Brain microvascular endothelial cell (primary cell): ENCODE data around the gene LDAF1.

Experiments
- DNase-seq: peaks from one replicate; pipeline ENCODE4 v3.0.0-alpha.2; 2020
- H3K27ac ChIP-seq: fragments of 250-450 bp; sonication (Bioruptor Pico); 2 replicates; pipeline ENCODE4 v1.5.1; 2020; ENCODE audit warnings: mild to moderate bottlenecking, moderate library complexity
- H3K27me3 ChIP-seq: fragments of 250-450 bp; sonication (Bioruptor Pico); replicated peaks from 2 replicates; pipeline ENCODE4 v1.5.1; 2020; ENCODE audit warnings: mild to moderate bottlenecking
- H3K36me3 ChIP-seq: fragments of 250-450 bp; sonication (Bioruptor Pico); replicated peaks from 2 replicates; pipeline ENCODE4 v1.5.1; 2020; ENCODE audit warnings: mild to moderate bottlenecking
- H3K4me3 ChIP-seq: 2 replicates; pipeline ENCODE4 v1.5.1; 2011; ENCODE audit warnings: low read depth, mild to moderate bottlenecking, control low read depth, low read length, moderate library complexity
- in situ Hi-C: cut with HindIII; loops from 2 replicates; pipeline ENCODE4 v1.10.0; 2017; ENCODE audit warnings: low sequenced_read_pairs, low pct_ligation_motif_present
- TF ChIP-seq, protein P1 (sequence below): IDR thresholded peaks from 2 replicates; pipeline ENCODE4 v1.5.1; 2011; ENCODE audit warnings: low read depth, mild to moderate bottlenecking, moderate library complexity, low read length, control low read depth, inconsistent platforms; ENCODE audit errors: missing control alignments

The LDAF1 gene

DNA sequence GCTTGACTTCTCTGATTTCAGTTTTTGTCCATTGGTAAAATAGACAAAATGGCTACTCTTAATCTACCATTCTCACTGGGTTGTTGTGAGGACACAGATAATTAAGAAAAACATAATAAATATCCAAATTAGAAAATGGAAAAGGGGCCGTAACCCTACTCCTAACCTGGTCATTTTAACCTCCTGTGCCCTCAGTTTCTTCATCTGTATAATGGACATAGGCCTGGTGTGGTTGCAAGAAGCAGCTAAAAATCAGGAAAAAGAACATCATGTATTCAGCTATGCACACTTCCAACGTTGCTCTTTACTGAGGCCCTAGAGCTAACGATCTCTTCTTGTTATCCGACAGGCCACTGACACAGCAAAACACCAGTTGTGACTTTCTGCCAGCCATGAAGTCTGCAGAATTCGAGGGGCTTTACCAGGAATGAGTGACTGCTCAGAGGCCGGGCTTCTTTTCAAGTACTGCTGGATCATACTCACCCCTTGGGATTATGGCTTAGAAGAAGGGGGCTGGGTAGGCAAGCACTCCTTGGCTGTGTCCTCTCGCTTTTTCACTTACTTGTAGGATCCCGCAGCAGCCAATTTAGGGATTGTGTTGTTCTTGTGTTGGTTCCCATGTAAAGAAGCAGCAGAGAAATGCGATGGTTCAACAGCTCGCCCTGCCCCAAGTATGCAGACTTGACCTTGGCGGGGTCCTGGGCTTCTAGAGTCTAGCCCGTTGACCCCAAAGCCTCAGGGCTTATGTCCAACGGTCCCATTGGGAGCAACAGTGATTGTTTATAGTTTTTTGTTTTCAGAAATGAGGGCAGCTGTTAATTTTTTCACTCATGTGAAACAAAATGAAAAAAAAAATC is 20.9 kb downstream of the LDAF1 start:
- H3K27me3 ChIP-seq = no peaks in the 10 kb centered on the region
- TF ChIP-seq, protein P1, sequence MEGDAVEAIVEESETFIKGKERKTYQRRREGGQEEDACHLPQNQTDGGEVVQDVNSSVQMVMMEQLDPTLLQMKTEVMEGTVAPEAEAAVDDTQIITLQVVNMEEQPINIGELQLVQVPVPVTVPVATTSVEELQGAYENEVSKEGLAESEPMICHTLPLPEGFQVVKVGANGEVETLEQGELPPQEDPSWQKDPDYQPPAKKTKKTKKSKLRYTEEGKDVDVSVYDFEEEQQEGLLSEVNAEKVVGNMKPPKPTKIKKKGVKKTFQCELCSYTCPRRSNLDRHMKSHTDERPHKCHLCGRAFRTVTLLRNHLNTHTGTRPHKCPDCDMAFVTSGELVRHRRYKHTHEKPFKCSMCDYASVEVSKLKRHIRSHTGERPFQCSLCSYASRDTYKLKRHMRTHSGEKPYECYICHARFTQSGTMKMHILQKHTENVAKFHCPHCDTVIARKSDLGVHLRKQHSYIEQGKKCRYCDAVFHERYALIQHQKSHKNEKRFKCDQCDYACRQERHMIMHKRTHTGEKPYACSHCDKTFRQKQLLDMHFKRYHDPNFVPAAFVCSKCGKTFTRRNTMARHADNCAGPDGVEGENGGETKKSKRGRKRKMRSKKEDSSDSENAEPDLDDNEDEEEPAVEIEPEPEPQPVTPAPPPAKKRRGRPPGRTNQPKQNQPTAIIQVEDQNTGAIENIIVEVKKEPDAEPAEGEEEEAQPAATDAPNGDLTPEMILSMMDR = no peak
- peaks cover 19% of the 10 kb centered on the region for H3K36me3 ChIP-seq
- in situ Hi-C loops = loop anchor here (25.0 kb wide), 1 partner anchor 108 kb away; the partner anchor contains the start of gene CRYM
- H3K27ac ChIP-seq = no peak overlapping the region
- no peak overlapping the region for H3K4me3 ChIP-seq
- DNase-seq = no peak

- in situ Hi-C loops = loop anchor here (25.0 kb wide), 1 partner anchor 107 kb away; the partner anchor contains the start of gene CRYM
- DNase-seq = no peak
- TF ChIP-seq, protein P1 = no peak
- no peak overlapping the region for H3K27ac ChIP-seq
- peaks cover 16% of the 10 kb centered on the region for H3K36me3 ChIP-seq
- no peaks in the 10 kb centered on the region for H3K27me3 ChIP-seq
- no peak overlapping the region for H3K4me3 ChIP-seq
These were observed 21.5 kb downstream of the LDAF1 start for GRCh38 chr16:21179983-21180365.

GRCh38 chr16:21183995-21184394 is 25.5 kb downstream of the LDAF1 start:
- Histone ChIP-seq H3K27me3 (no peaks in the 10 kb centered on the region), H3K4me3 (no peak overlapping the region), H3K27ac (no peak overlapping the region), H3K36me3 (peaks cover 16% of the 10 kb centered on the region)
- DNase-seq = no peak
- TF ChIP-seq, protein P1 = no peak
- in situ Hi-C loops = loop anchor here (25.0 kb wide), 1 partner anchor 103 kb away; the partner anchor contains the start of gene CRYM

DNA sequence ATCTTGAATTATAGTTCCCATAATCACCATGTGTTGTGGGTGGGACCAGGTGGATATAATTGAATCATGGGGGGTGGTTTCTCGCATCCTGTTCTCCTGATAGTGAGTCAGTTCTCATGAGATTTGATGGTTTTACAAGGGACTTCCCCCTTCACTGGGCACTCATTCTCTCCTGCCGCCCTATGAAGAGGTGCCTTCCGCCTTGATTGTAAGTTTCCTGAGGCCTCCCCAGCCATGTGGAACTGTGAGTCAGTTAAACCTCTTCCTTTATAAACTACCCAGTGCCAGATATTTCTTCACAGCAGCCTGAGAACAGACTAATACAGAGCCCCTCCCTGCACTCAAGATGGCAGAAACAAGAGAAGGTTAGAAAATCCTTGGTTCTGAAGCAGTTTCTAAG is 26.4 kb downstream of the LDAF1 start:
- H3K27me3 ChIP-seq = no peaks in the 10 kb centered on the region
- no peak for DNase-seq
- H3K36me3 ChIP-seq = peaks cover 11% of the 10 kb centered on the region
- in situ Hi-C loops = loop anchor here (25.0 kb wide), 1 partner anchor 102 kb away; the partner anchor contains the start of gene CRYM
- TF ChIP-seq, protein P1 = no peak
- no peak overlapping the region for H3K4me3 ChIP-seq
- H3K27ac ChIP-seq = no peak overlapping the region

DNA sequence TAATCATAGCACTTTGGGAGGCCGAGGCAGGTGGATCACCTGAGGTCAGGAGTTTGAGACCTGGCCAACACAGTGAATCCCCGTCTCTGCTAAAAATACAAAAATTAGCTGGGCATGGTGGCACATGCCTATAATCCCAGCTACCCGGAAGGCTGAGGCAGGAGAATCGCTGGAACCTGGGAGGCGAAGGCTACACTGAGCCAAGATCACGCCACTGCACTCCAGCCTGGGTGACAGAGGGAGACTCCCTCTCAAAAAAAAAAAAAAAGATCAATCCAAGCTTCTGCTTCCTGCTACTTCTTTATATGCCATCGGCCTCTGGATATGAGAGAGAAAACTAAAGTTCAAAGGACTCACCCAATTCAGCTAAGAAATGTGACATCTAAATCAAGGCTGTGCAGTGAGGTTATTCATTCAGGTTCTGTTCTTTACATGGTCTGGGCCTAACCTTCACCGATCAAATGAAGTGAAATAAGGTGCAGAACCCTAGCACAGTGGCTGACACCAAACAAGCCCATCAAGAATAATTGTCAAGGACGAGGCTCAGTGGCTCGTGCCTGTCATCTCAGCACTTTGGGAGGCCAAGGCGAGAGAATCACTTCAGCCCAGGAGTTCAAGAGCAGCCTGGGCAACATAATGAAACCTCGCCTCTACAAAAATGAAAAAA is 27.3 kb downstream of the LDAF1 start:
- in situ Hi-C loops = loop anchor here (25.0 kb wide), 1 partner anchor 102 kb away; the partner anchor contains the start of gene CRYM
- Histone ChIP-seq H3K27me3 (no peaks in the 10 kb centered on the region), H3K4me3 (no peak overlapping the region), H3K27ac (no peak overlapping the region), H3K36me3 (peaks cover 11% of the 10 kb centered on the region)
- no peak for DNase-seq
- TF ChIP-seq, protein P1 = no peak
